ENCODE results near the gene ANTXR1. TPM values are rescaled to one million over a fixed set of nuclear protein-coding genes. Genes with fewer than 3 reads are reported as not detected.

Gene ANTXR1
- total and polyA plus RNA-seq, 2 donors from 2014 or later: 7.0 to 42.6 TPM

GRCh38 chr2:69214898-69215297 lies 201.9 kb downstream of the ANTXR1 start:
- TF ChIP-seq CTCF (IDR thresholded peaks at IDR 0.05; ENCODE audit: borderline replicate concordance, extremely low read depth, insufficient read depth): no peak
- Histone ChIP-seq H3K9me3 (ENCODE audit: control insufficient read depth in 2 of 3, insufficient read depth in 1 of 3, low read length in 3 of 3) (no peaks in the 10 kb centered on the region), H3K27ac (ENCODE audit: low read depth in 2 of 2, low read length in 2 of 2) (no peak overlapping the region), H3K27me3 (ENCODE audit: control insufficient read depth, insufficient read depth, low read length) (no peaks in the 10 kb centered on the region), H3K4me3 (ENCODE audit: low read length in 3 of 3) (no peak overlapping the region), H3K4me1 (ENCODE audit: control insufficient read depth in 2 of 3, insufficient read depth in 2 of 3, low read depth in 1 of 3, low read length in 3 of 3) (peaks cover 0 to 2% (median 0%) of the 10 kb centered on the region in 3 donors), H3K36me3 (ENCODE audit: control insufficient read depth in 2 of 3, insufficient read depth in 3 of 3, low read length in 3 of 3) (no peaks in the 10 kb centered on the region), H3K9ac (ENCODE audit: low read length in 3 of 3) (no peak overlapping the region)
- DNase-seq (peak in 2 of 5 donors; percentile 45 to 68), FAIRE-seq (no peak)
- intact Hi-C loops (cut with DNase I): no loop called here

GRCh38 chr2:69216535-69217332 lies 203.8 kb downstream of the ANTXR1 start:
- Histone ChIP-seq H3K9ac (ENCODE audit: low read length in 3 of 3) (no peak overlapping the region), H3K27ac (ENCODE audit: low read depth in 2 of 2, low read length in 2 of 2) (no peak overlapping the region), H3K4me3 (ENCODE audit: low read length in 3 of 3) (no peak overlapping the region), H3K27me3 (ENCODE audit: control insufficient read depth, insufficient read depth, low read length) (no peaks in the 10 kb centered on the region), H3K36me3 (ENCODE audit: control insufficient read depth in 2 of 3, insufficient read depth in 3 of 3, low read length in 3 of 3) (no peaks in the 10 kb centered on the region), H3K4me1 (ENCODE audit: control insufficient read depth in 2 of 3, insufficient read depth in 2 of 3, low read depth in 1 of 3, low read length in 3 of 3) (peaks cover 0 to 2% (median 0%) of the 10 kb centered on the region in 3 donors), H3K9me3 (ENCODE audit: control insufficient read depth in 2 of 3, insufficient read depth in 1 of 3, low read length in 3 of 3) (no peaks in the 10 kb centered on the region)
- no peak for FAIRE-seq
- peak in 4 of 5 donors; percentile 29 to 74 (median 50) for DNase-seq
- TF ChIP-seq CTCF (IDR thresholded peaks at IDR 0.05; ENCODE audit: borderline replicate concordance, extremely low read depth, insufficient read depth): no peak
- intact Hi-C loops (cut with DNase I): no loop called here

- DNase-seq (no peak), FAIRE-seq (no peak)
- no peaks in the 10 kb centered on the region for H3K36me3 ChIP-seq (ENCODE audit: control insufficient read depth in 2 of 3, insufficient read depth in 3 of 3, low read length in 3 of 3)
- no peaks in the 10 kb centered on the region for H3K9me3 ChIP-seq (ENCODE audit: control insufficient read depth in 2 of 3, insufficient read depth in 1 of 3, low read length in 3 of 3)
- H3K27ac ChIP-seq (ENCODE audit: low read depth in 2 of 2, low read length in 2 of 2): no peak overlapping the region
- intact Hi-C loops (cut with DNase I): no loop called here
- H3K4me3 ChIP-seq (ENCODE audit: low read length in 3 of 3): no peak overlapping the region
- no peaks in the 10 kb centered on the region for H3K27me3 ChIP-seq (ENCODE audit: control insufficient read depth, insufficient read depth, low read length)
- peaks cover 0 to 2% (median 0%) of the 10 kb centered on the region in 3 donors for H3K4me1 ChIP-seq (ENCODE audit: control insufficient read depth in 2 of 3, insufficient read depth in 2 of 3, low read depth in 1 of 3, low read length in 3 of 3)
- no peak overlapping the region for H3K9ac ChIP-seq (ENCODE audit: low read length in 3 of 3)
- no peak for TF ChIP-seq CTCF (IDR thresholded peaks at IDR 0.05; ENCODE audit: borderline replicate concordance, extremely low read depth, insufficient read depth)
These were observed 204.5 kb downstream of the ANTXR1 start for GRCh38 chr2:69217333-69218080.
